ENCODE results near the gene SUMF1. TPM values are rescaled to one million over a fixed set of nuclear protein-coding genes. Genes with fewer than 3 reads are reported as not detected.

The SUMF1 gene
- total RNA-seq, 1 experiment from 2014 or later = 26.6 TPM

DNA sequence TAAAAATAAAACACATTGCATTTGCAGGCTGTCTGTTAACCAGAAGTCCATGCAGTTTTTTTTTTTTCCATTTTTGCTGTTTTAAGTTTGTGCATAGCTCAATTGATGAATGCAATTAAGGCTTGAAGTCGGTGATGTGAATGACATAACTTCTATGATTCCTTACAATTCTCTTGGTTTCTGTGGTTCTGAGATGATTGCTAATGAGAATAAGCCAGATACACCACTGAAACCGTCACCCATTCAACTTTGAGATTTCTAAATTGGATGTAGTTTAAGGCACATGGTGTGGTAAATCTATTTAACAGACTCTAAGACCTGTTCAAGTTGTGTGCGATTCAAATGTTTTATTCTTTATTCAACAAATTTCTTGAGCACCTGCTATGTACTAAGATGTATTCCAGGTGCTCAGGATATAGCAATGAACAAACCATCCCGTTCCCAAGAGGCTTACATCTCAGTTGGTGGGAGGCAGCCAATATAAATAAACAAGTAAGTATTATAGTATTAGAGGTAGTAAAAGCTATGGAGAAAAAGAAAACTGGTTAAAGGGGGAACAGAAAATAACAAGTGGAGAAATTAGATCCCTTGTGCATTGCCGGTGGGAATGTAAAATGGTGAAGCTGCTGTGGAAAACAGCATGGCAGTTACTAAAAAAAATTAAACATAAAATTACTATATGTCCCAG, 30.1 kb upstream of the SUMF1 start:
- BruUV-seq (replicated peaks) = no TSS peak
- no peak for TF ChIP-seq SRF (IDR thresholded peaks at IDR 0.05; ENCODE audit: low read depth)
- TF ChIP-seq JUND (IDR thresholded peaks at IDR 0.05) = no peak
- TF ChIP-seq, protein P1, sequence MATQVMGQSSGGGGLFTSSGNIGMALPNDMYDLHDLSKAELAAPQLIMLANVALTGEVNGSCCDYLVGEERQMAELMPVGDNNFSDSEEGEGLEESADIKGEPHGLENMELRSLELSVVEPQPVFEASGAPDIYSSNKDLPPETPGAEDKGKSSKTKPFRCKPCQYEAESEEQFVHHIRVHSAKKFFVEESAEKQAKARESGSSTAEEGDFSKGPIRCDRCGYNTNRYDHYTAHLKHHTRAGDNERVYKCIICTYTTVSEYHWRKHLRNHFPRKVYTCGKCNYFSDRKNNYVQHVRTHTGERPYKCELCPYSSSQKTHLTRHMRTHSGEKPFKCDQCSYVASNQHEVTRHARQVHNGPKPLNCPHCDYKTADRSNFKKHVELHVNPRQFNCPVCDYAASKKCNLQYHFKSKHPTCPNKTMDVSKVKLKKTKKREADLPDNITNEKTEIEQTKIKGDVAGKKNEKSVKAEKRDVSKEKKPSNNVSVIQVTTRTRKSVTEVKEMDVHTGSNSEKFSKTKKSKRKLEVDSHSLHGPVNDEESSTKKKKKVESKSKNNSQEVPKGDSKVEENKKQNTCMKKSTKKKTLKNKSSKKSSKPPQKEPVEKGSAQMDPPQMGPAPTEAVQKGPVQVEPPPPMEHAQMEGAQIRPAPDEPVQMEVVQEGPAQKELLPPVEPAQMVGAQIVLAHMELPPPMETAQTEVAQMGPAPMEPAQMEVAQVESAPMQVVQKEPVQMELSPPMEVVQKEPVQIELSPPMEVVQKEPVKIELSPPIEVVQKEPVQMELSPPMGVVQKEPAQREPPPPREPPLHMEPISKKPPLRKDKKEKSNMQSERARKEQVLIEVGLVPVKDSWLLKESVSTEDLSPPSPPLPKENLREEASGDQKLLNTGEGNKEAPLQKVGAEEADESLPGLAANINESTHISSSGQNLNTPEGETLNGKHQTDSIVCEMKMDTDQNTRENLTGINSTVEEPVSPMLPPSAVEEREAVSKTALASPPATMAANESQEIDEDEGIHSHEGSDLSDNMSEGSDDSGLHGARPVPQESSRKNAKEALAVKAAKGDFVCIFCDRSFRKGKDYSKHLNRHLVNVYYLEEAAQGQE (IDR thresholded peaks at IDR 0.05; ENCODE audit: low read depth) = no peak
- TF ChIP-seq YY1 (IDR thresholded peaks at IDR 0.05; ENCODE audit: extremely low read depth, insufficient replicate concordance, low read depth, low read length) = no peak
- TF ChIP-seq SIN3A (IDR thresholded peaks at IDR 0.05; ENCODE audit: low read depth) = no peak
- no peak for TF ChIP-seq EZH2phosphoT487 (IDR thresholded peaks at IDR 0.05; ENCODE audit: borderline replicate concordance)
- no peak for TF ChIP-seq POLR2A (IDR thresholded peaks at IDR 0.05; ENCODE audit: borderline replicate concordance, extremely low read depth, insufficient read depth, insufficient read length)
- H3K4me2 ChIP-seq (ENCODE audit: low read length) = no peak overlapping the region
- no peak overlapping the region for H2AFZ ChIP-seq (ENCODE audit: low read depth, low read length, poor library complexity, severe bottlenecking)
- CTCF ChIA-PET = no interaction called here
- POLR2A ChIA-PET = no interaction called here
- no peaks in the 10 kb centered on the region for H4K20me1 ChIP-seq (ENCODE audit: insufficient read depth)
- RAD21 ChIA-PET (ENCODE audit: low non-redundant PET in 1 of 2, low total read pairs in 2 of 2, uncharacterized antibody in 2 of 2, unreplicated experiment in 2 of 2) = no interaction called here
- H3K79me2 ChIP-seq (ENCODE audit: insufficient read depth, low read length) = no peaks in the 10 kb centered on the region
- H3K9me2 ChIP-seq (ENCODE audit: insufficient read depth) = no peaks in the 10 kb centered on the region
- intact Hi-C loops (cut with micrococcal nuclease) = no loop called here
- H3K36me3 ChIP-seq (ENCODE audit: control insufficient read depth in 1 of 2, insufficient read depth in 2 of 2, low read length in 2 of 2) = no peaks in the 10 kb centered on the region
- no peak overlapping the region for H3K27ac ChIP-seq (ENCODE audit: low read depth, low read length)
- no peak overlapping the region for H3K9ac ChIP-seq (ENCODE audit: low read length)
- H3K27me3 ChIP-seq (ENCODE audit: insufficient read depth, low read length) = peaks cover 10% of the 10 kb centered on the region; the same call in 1 of the 2 replicates
- ATAC-seq = no peak
- no peak overlapping the region for H3K4me3 ChIP-seq (replicated peaks in 1 of 2; ENCODE audit: low read depth in 1 of 2, low read length in 2 of 2)
- peaks cover 0 to 16% of the 10 kb centered on the region in 2 experiments; a peak in 2 of 4 replicates for H3K4me1 ChIP-seq (ENCODE audit: control insufficient read depth in 1 of 2, insufficient read depth in 2 of 2, low read length in 2 of 2)
- DNase-seq (ENCODE audit: low read depth, low spot score) = no peak
- no peaks in the 10 kb centered on the region for H3K9me3 ChIP-seq (ENCODE audit: control insufficient read depth in 1 of 2, insufficient read depth in 1 of 2, low read depth in 1 of 2, low read length in 2 of 2)
